ENCODE results near the gene MLH3. TPM values are rescaled to one million over a fixed set of nuclear protein-coding genes. Genes with fewer than 3 reads are reported as not detected.
A peak's percentile ranks its signal among the peaks of the same experiment; 100 is the strongest.
"Not testable (repeated sequence)": the region's sequence is repeated elsewhere in the genome, so short reads cannot be mapped to it uniquely, and the experiment has no call there.

MLH3 gene
- polyA plus RNA-seq, 3 donors: 3.4 to 6.3 (median 5.1) TPM

DNA sequence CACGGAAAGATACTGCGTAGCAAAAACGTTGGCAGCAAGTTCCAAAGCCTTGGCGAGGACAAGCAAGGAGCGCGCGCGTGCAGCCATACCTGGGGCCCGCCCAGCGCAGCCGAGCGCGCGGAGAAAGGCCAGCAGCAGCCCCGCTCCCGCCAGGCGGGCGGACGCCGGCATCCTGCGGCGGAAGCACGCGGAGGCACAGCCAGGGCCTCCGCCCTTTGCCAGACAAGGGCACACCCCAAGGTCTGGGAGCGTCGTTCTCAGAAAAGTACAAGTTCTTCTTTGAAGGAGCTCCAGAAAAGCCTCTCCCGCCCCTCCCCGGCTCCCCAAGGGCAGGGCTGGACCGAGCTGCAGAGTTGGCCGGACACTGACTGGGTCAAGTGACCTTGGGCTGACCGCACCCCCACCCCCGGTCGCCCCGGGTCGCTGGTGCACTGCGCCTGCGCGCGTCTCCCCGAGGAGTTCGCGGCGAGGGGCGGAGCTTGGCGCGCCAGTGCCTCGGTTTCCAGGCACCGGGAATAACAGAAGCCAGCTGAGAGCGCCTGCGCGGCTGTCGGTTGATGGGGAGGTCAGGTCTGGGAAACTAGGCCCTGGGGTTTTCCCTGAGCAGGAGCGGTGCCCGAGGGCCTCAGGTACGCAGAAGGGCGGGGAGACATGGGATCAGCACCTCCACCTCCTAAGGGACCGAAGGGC, 18.0 kb upstream of the MLH3 start, which contains the start of gene ZC2HC1C:
Gene ZC2HC1C, plus strand, starts transcription at position 521 of the 690 bp plus-strand sequence. CDS start 933 bp downstream, outside the sequence.
- H3K79me2 ChIP-seq (ENCODE audit: insufficient read depth, low read length): no peaks in the 10 kb centered on the region
- intact Hi-C loops (cut with micrococcal nuclease): loop anchor here (10.0 kb wide), 2 partner anchors 64 to 124 kb away; partner anchors contain the start of gene EIF2B2 (in 1 of the 2)
- H3K4me3 ChIP-seq (replicated peaks in 1 of 3; ENCODE audit: low read depth in 2 of 3, low read length in 3 of 3): peak within 1 kb of the TSS; percentile 34 to 71 (median 47)
- Mint-ChIP-seq H3K4me3 (no peak within 1 kb of the TSS), H3K27ac (peak within 1 kb of the TSS in 6 of 7 donors; percentile 23 to 85 (median 60)), H3K27me3 (ENCODE audit: low read depth in 3 of 3) (peaks cover 0 to 3% (median 2%) of the 10 kb centered on the region in 3 donors), H3K4me1 (peaks cover 4% of the 10 kb centered on the region), H3K9me3 (no peaks in the 10 kb centered on the region), H3K36me3 (no peaks in the 10 kb centered on the region)
- peak within 1 kb of the TSS; percentile 62 to 69 for H3K27ac ChIP-seq (ENCODE audit: low read depth in 1 of 2, low read length in 2 of 2)
- DNase-seq: peak; percentile 57 to 72 (median 72)
- H3K4me2 ChIP-seq (replicated peaks; ENCODE audit: extremely low read depth, low read length, poor library complexity, severe bottlenecking): peak within 1 kb of the TSS; percentile 83
- peaks cover 15 to 30% of the 10 kb centered on the region in 2 donors for H3K4me1 ChIP-seq (ENCODE audit: control insufficient read depth in 1 of 2, insufficient read depth in 2 of 2, low read length in 2 of 2)
- peak within 1 kb of the TSS; percentile 84 for H2AFZ ChIP-seq (ENCODE audit: insufficient read depth, low read depth, low read length, poor library complexity, severe bottlenecking)
- H3K36me3 ChIP-seq (replicated peaks in 1 of 2; ENCODE audit: control insufficient read depth in 1 of 2, insufficient read depth in 2 of 2, low read length in 2 of 2): no peaks in the 10 kb centered on the region
- no peaks in the 10 kb centered on the region for H3K9me3 ChIP-seq (replicated peaks in 1 of 2; ENCODE audit: control insufficient read depth in 1 of 2, insufficient read depth in 1 of 2, low read length in 2 of 2)
- no peaks in the 10 kb centered on the region for H4K20me1 ChIP-seq (ENCODE audit: insufficient read depth, low read length)
- TF ChIP-seq, protein P1, sequence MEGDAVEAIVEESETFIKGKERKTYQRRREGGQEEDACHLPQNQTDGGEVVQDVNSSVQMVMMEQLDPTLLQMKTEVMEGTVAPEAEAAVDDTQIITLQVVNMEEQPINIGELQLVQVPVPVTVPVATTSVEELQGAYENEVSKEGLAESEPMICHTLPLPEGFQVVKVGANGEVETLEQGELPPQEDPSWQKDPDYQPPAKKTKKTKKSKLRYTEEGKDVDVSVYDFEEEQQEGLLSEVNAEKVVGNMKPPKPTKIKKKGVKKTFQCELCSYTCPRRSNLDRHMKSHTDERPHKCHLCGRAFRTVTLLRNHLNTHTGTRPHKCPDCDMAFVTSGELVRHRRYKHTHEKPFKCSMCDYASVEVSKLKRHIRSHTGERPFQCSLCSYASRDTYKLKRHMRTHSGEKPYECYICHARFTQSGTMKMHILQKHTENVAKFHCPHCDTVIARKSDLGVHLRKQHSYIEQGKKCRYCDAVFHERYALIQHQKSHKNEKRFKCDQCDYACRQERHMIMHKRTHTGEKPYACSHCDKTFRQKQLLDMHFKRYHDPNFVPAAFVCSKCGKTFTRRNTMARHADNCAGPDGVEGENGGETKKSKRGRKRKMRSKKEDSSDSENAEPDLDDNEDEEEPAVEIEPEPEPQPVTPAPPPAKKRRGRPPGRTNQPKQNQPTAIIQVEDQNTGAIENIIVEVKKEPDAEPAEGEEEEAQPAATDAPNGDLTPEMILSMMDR (IDR thresholded peaks at IDR 0.05): no peak
- no peaks in the 10 kb centered on the region for H3K27me3 ChIP-seq (ENCODE audit: control insufficient read depth in 2 of 2, insufficient read depth in 2 of 2, low read length in 2 of 2)
- 4% methylated on average over 57 of the region's 58 CpGs for WGBS (ENCODE audit: insufficient coverage)
- H3K9ac ChIP-seq (ENCODE audit: insufficient read depth, low read length, poor library complexity, severe bottlenecking): peak within 1 kb of the TSS; percentile 34

DNA sequence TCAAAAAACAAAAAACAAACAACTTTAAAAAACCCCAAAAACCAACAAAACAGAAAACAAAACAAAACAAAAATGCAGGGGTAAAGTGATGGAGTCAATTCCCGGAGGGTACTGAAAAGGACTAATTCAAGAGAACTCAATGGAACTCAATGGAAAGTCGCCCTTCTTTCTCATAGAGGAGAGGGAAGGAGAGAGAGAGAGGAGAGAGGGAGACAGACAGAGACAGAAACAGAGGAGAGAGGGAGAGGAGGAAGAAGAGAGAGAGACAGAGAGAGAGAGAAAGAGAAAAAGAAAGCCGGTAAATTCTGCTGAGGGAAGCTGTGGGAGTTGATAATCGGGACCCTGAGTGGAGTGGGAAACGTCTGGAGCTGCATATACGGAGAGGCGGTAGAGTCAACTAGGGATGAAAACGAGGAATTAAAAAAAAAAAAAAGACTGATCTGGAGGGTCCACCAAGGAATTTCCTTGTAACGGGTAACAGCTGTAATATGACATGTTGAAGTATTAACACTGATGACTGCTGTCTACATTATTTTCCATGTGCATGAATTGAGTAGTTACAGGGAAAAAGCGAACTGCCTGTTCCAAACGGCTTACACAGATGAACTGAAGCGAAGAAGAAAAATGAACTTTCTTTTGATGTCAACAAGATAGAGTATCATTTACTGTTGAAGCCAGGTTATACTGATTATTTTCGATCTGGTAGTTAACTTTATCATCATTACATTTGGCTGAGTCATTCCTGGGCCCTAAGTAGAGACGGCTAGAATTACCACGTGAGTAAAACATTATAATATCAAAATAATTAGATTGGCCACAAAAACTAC, 17.2 kb upstream of the MLH3 start:
- Histone ChIP-seq H3K9ac (ENCODE audit: insufficient read depth, low read length, poor library complexity, severe bottlenecking) (peak overlapping the region; percentile 34), H3K79me2 (ENCODE audit: insufficient read depth, low read length) (peaks cover 3% of the 10 kb centered on the region), H4K20me1 (ENCODE audit: insufficient read depth, low read length) (no peaks in the 10 kb centered on the region), H3K27ac (ENCODE audit: low read depth in 1 of 2, low read length in 2 of 2) (peak overlapping the region; percentile 62 to 69), H3K27me3 (ENCODE audit: control insufficient read depth in 2 of 2, insufficient read depth in 2 of 2, low read length in 2 of 2) (no peaks in the 10 kb centered on the region), H3K4me3 (replicated peaks in 1 of 3; ENCODE audit: low read depth in 2 of 3, low read length in 3 of 3) (peak overlapping the region; percentile 34 to 71 (median 47)), H3K4me2 (replicated peaks; ENCODE audit: extremely low read depth, low read length, poor library complexity, severe bottlenecking) (peak overlapping the region; percentile 83), H3K4me1 (ENCODE audit: control insufficient read depth in 1 of 2, insufficient read depth in 2 of 2, low read length in 2 of 2) (peaks cover 19 to 36% of the 10 kb centered on the region in 2 donors), H3K9me3 (replicated peaks in 1 of 2; ENCODE audit: control insufficient read depth in 1 of 2, insufficient read depth in 1 of 2, low read length in 2 of 2) (no peaks in the 10 kb centered on the region), H2AFZ (ENCODE audit: insufficient read depth, low read depth, low read length, poor library complexity, severe bottlenecking) (peak overlapping the region; percentile 84), H3K36me3 (replicated peaks in 1 of 2; ENCODE audit: control insufficient read depth in 1 of 2, insufficient read depth in 2 of 2, low read length in 2 of 2) (no peaks in the 10 kb centered on the region)
- Mint-ChIP-seq H3K4me3 (no peak overlapping the region), H3K4me1 (peaks cover 12% of the 10 kb centered on the region), H3K27ac (peak overlapping the region in 2 of 7 donors; percentile 0 to 57), H3K36me3 (no peaks in the 10 kb centered on the region), H3K9me3 (no peaks in the 10 kb centered on the region), H3K27me3 (ENCODE audit: low read depth in 3 of 3) (peaks cover 0 to 3% (median 2%) of the 10 kb centered on the region in 3 donors)
- 49% methylated on average over 9 of the region's 15 CpGs for WGBS (ENCODE audit: insufficient coverage)
- DNase-seq: no peak
- intact Hi-C loops (cut with micrococcal nuclease): loop anchor here (10.0 kb wide), 2 partner anchors 64 to 124 kb away; partner anchors contain the start of gene EIF2B2 (in 1 of the 2)
- TF ChIP-seq, protein P1 (IDR thresholded peaks at IDR 0.05): no peak

DNA sequence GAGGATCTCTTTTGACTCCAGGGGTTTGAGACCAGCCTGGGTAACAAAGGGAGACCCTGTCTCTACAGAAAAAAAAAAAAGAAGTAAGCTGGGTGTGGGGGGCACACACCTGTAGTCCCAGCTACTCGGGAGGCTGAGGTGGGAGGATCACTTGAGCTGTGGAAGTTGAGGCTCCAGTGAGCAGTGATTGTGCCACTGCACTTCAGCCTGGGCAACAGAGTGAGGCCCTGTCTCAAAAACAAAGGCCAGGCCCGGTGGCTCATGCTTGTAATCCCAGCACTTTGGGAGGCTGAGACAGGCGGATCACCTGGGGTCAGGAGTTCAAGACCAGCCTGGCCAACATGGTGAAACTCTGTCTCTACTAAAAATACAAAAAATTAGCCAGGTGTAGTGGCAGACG, 16.5 kb upstream of the MLH3 start:
- H3K4me3 ChIP-seq (replicated peaks in 1 of 3; ENCODE audit: low read depth in 2 of 3, low read length in 3 of 3); H3K27ac ChIP-seq (ENCODE audit: low read depth in 1 of 2, low read length in 2 of 2); H4K20me1 ChIP-seq (ENCODE audit: insufficient read depth, low read length); H3K27me3 ChIP-seq (ENCODE audit: control insufficient read depth in 2 of 2, insufficient read depth in 2 of 2, low read length in 2 of 2); H3K36me3 Mint-ChIP-seq; H3K9me3 ChIP-seq (replicated peaks in 1 of 2; ENCODE audit: control insufficient read depth in 1 of 2, insufficient read depth in 1 of 2, low read length in 2 of 2); DNase-seq; H3K36me3 ChIP-seq (replicated peaks in 1 of 2; ENCODE audit: control insufficient read depth in 1 of 2, insufficient read depth in 2 of 2, low read length in 2 of 2); H3K9me3 Mint-ChIP-seq; H2AFZ ChIP-seq (ENCODE audit: insufficient read depth, low read depth, low read length, poor library complexity, severe bottlenecking); H3K27ac Mint-ChIP-seq; H3K27me3 Mint-ChIP-seq (ENCODE audit: low read depth in 3 of 3); H3K9ac ChIP-seq (ENCODE audit: insufficient read depth, low read length, poor library complexity, severe bottlenecking); H3K4me3 Mint-ChIP-seq; H3K4me2 ChIP-seq (replicated peaks; ENCODE audit: extremely low read depth, low read length, poor library complexity, severe bottlenecking): not testable (repeated sequence)
- H3K4me1 ChIP-seq (ENCODE audit: control insufficient read depth in 1 of 2, insufficient read depth in 2 of 2, low read length in 2 of 2): peaks cover 24 to 43% of the 10 kb centered on the region in 2 donors
- 100% methylated on average over 2 of the region's 4 CpGs for WGBS (ENCODE audit: insufficient coverage)
- intact Hi-C loops (cut with micrococcal nuclease): loop anchor here (10.0 kb wide), 2 partner anchors 63 to 123 kb away; partner anchors contain the start of gene EIF2B2 (in 1 of the 2)
- H3K4me1 Mint-ChIP-seq: peaks cover 19% of the 10 kb centered on the region
- peaks cover 10% of the 10 kb centered on the region for H3K79me2 ChIP-seq (ENCODE audit: insufficient read depth, low read length)

All from CD14-positive monocyte (primary cell).